AG04450 (cell line): ENCODE results near the gene VAV3. TPM values are rescaled to one million over a fixed set of nuclear protein-coding genes. Genes with fewer than 3 reads are reported as not detected.

Experiments used
- CTCF ChIA-PET: fragments of 300-600, 350-600 bp; formaldehyde crosslinking; extraction: SDS; loops from one replicate; lab custom pipeline; 2022; ENCODE audit warnings: antibody characterized with exemption, inconsistent platforms; lab: Charles Lee
- POLR2A ChIA-PET: fragments of 350-600 bp; formaldehyde crosslinking; extraction: SDS; loops from one replicate; lab custom pipeline; 2021; ENCODE audit warnings: antibody characterized with exemption, inconsistent platforms; lab: Yijun Ruan, JAX
- DNase-seq: peaks from one replicate; pipeline ENCODE4 v3.0.0-alpha.2; 2011; ENCODE audit warnings: low read depth, low spot score
- H3K27ac ChIP-seq: one replicate; pipeline ENCODE4 v1.5.1; 2012; ENCODE audit warnings: low read depth, low read length, control low read depth
- H3K27me3 ChIP-seq: one replicate; pipeline ENCODE4 v1.6.0; 2012; ENCODE audit warnings: low read length; ENCODE audit not compliant: control insufficient read depth, insufficient read depth
- H3K4me3 ChIP-seq: 2 replicates; pipeline ENCODE4 v1.5.1; 2011; ENCODE audit warnings: mild to moderate bottlenecking, low read depth, low read length, control low read depth
- H3K9me3 ChIP-seq: 2 replicates; pipeline ENCODE4 v1.5.1; 2012; ENCODE audit warnings: low read length; ENCODE audit not compliant: control insufficient read depth, insufficient read depth
- CTCF ChIP-seq: IDR thresholded peaks from 2 replicates; pipeline ENCODE4 v1.5.1; 2011; ENCODE audit warnings: low read depth, low read length, control low read depth, inconsistent platforms
- polyA plus RNA-seq: library from polyadenylated mRNA; depleted of rRNA; stranded (reverse); fragments of >200 nt; gene quantifications from 2 replicates; pipeline ENCODE4 v1.2.3, GENCODE V29; 2011

The VAV3 gene
- polyA plus RNA-seq, 1 experiment: 0.02 TPM

- Histone ChIP-seq H3K27ac (no peak overlapping the region), H3K4me3 (no peak overlapping the region), H3K9me3 (no peaks in the 10 kb centered on the region), H3K27me3 (no peaks in the 10 kb centered on the region)
- no peak for DNase-seq
- ChIA-PET CTCF (no interaction called here), POLR2A (no interaction called here)
- no peak for TF ChIP-seq CTCF
Observed at GRCh38 chr1:107546576-107546975, 418.4 kb downstream of the VAV3 start.

DNA sequence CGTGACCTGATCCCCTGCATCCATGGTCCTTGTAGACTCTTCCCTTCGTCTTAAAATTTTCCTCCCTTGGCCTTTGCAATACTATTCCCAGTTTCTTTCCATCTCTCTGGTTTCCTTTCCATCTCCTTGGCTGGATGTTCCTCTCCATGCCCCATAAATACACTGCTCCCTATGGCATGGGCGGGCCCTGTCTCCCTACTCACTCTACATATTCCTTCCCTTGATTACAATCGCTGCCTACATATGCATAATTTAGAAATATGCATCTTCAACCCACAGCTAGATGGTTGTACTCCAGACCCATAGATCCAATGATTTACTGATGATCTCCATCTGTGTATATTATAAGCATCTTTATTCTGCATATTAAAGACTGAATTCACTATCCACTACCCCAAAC lies 419.1 kb downstream of the VAV3 start:
- CTCF ChIA-PET: no interaction called here
- DNase-seq: no peak
- no peaks in the 10 kb centered on the region for H3K27me3 ChIP-seq
- no peak overlapping the region for H3K27ac ChIP-seq
- no peak for TF ChIP-seq CTCF
- H3K9me3 ChIP-seq: no peaks in the 10 kb centered on the region
- H3K4me3 ChIP-seq: no peak overlapping the region
- POLR2A ChIA-PET: no interaction called here

GRCh38 chr1:107545056-107545577 lies 419.9 kb downstream of the VAV3 start:
- no peak for DNase-seq
- POLR2A ChIA-PET: no interaction called here

GRCh38 chr1:107544285-107544684 lies 420.7 kb downstream of the VAV3 start:
- Histone ChIP-seq H3K4me3 (no peak overlapping the region), H3K9me3 (no peaks in the 10 kb centered on the region), H3K27me3 (no peaks in the 10 kb centered on the region), H3K27ac (no peak overlapping the region)
- POLR2A ChIA-PET: no interaction called here
- no peak for DNase-seq
- CTCF ChIA-PET: no interaction called here
- no peak for TF ChIP-seq CTCF

More at GRCh38 chr1:107545056-107545577, 419.9 kb downstream of the VAV3 start:
- CTCF ChIA-PET: no interaction called here
- TF ChIP-seq CTCF: no peak
- Histone ChIP-seq H3K9me3 (no peaks in the 10 kb centered on the region), H3K4me3 (no peak overlapping the region), H3K27me3 (no peaks in the 10 kb centered on the region), H3K27ac (no peak overlapping the region)

- no peak for DNase-seq
- Histone ChIP-seq H3K4me3 (no peak overlapping the region), H3K27ac (no peak overlapping the region), H3K9me3 (no peaks in the 10 kb centered on the region), H3K27me3 (no peaks in the 10 kb centered on the region)
- TF ChIP-seq CTCF: no peak
- ChIA-PET POLR2A (no interaction called here), CTCF (no interaction called here)
Observed at GRCh38 chr1:107541412-107541811, 423.6 kb downstream of the VAV3 start.
